H1 (cell line): Measurements from ENCODE around the gene PLEKHG2. TPM values are rescaled to one million over a fixed set of nuclear protein-coding genes. Genes with fewer than 3 reads are reported as not detected.

Experiments used
- EP300 ChIP-seq, 2 experiments: IDR thresholded peaks; 1 replicate in 1 of 2; 2 replicates in 1 of 2; pipeline ENCODE4 v1.6.1; 2011 to 2012; ENCODE audit warnings: low read depth in 2 of 2, low read length in 2 of 2, mild to moderate bottlenecking in 2 of 2, borderline replicate concordance in 1 of 2, inconsistent platforms in 1 of 2, moderate library complexity in 1 of 2
- polyA plus RNA-seq, 7 experiments: library from polyadenylated mRNA; depleted of rRNA in 3 of 7; stranded (reverse) in 5 of 7; unstranded in 2 of 7; fragments of >200 nt in 5 of 7; fragments of 200-250 nt in 2 of 7; gene quantifications; 1 replicate in 5 of 7; 2 replicates in 1 of 7; 4 replicates in 1 of 7; pipeline versions ENCODE4 v1.2.1 to v1.2.3, GENCODE V29; 2011 to 2013; ENCODE audit warnings: missing spikeins in 2 of 7, mixed read lengths in 2 of 7
- total RNA-seq: library from RNA; stranded (reverse); fragmentation: NEBNext Ultra II Directional; extraction: Animal tissue kit (Norgen Biotek cat#: 25700); gene quantifications from 2 replicates; pipeline ENCODE4 v1.2.1, GENCODE V29; 2021

PLEKHG2 gene
- total and polyA plus RNA-seq, 2 of the 8 experiments (the other 6 are each of a cell fraction or from before 2014, with no cell fraction given) = 16.9 to 65.7 TPM

DNA sequence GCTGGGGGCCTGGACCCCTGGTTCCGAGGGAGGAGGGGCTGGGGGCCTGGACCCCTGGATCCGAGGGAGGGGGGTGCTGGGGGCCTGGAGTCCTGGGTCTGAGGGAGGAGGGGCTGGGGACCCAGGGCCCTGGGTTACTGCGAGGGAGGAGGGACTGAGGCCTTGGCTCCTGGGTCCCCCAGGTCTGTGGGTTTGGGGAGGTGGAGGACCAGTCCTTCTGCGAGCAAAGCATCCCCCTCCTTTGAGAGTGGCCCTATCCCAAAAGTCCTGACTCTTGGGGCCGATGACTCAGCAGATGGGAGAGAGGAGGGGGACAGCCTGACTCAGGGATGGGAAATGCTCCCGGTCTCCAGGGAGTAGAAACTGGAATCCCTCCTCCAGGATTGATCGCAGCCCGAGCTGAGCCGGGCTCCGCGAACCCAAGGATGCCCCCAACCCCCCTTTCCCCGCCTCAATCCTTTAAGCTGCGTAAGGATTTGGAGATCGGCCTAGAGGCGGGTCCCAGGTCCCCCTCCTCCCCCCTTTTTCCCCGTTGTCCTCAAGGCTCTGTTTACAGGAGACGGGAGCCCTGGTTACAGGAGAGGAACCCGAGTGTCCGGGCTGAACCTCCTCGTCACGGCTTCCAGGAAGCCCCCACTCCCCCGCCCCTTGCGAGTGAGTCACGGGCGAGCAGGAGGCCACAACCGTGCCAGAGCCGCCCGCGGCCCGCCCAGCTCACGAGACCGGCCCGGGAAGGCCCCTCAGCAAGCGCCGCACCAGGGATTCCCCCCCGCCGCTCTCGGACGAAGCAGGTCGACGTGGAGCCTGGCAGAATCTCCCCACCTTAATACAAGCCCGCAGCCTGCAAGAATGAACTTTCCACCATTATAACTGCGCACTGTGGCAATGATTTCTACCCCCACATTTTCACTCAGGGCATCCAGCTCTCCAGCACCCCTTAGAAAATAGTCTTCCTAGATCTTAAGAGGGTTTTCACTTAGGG lies 8.8 kb upstream of the PLEKHG2 start (continued):
- TF ChIP-seq EP300 (IDR thresholded peaks at IDR 0.05; ENCODE audit: borderline replicate concordance in 1 of 2, low read depth in 2 of 2, low read length in 2 of 2) = peak in 1 of 2 experiments; percentile 69; a peak in 1 of 3 replicates
